ENCODE data around the gene TGFB1. TPM values are rescaled to one million over a fixed set of nuclear protein-coding genes. Genes with fewer than 3 reads are reported as not detected.

Gene TGFB1
- total and polyA plus RNA-seq, 2 of the 13 experiments (the other 11 are each of a cell fraction or from before 2014, with no cell fraction given) = 4.1 to 5.4 TPM

- TF ChIP-seq CSRNP1 (CRISPR knock-in tag; IDR thresholded peaks at IDR 0.05) (peak; percentile 55; the same call in 1 of the 2 replicates), ZFP36L1 (CRISPR knock-in tag; IDR thresholded peaks at IDR 0.05) (peak; percentile 70; the same call in 1 of the 2 replicates), NFIC (IDR thresholded peaks at IDR 0.05; ENCODE audit: low read length) (no peak), ZNF761 (CRISPR knock-in tag; conservative IDR thresholded peaks at IDR 0.05) (no peak), PRMT3 (CRISPR knock-in tag; IDR thresholded peaks at IDR 0.05; ENCODE audit: borderline replicate concordance, low read depth) (no peak; the same call in 1 of the 2 replicates), ZNF678 (CRISPR knock-in tag; IDR thresholded peaks at IDR 0.05) (no peak), TGIF2 (CRISPR knock-in tag; IDR thresholded peaks at IDR 0.05) (peak; percentile 73; the same call in 1 of the 2 replicates), ZNF430 (CRISPR knock-in tag; IDR thresholded peaks at IDR 0.05) (peak; percentile 63; the same call in 1 of the 2 replicates), ZNF564 (CRISPR knock-in tag; IDR thresholded peaks at IDR 0.05) (peak; percentile 81; the same call in 1 of the 2 replicates), HOXA3 (CRISPR knock-in tag; IDR thresholded peaks at IDR 0.05) (peak; percentile 82), ZNF7 (CRISPR knock-in tag; IDR thresholded peaks at IDR 0.05) (no peak; the same call in 1 of the 2 replicates), ZNF598 (CRISPR knock-in tag; IDR thresholded peaks at IDR 0.05; ENCODE audit: borderline replicate concordance) (peak; percentile 34; the same call in 1 of the 2 replicates), POLR2AphosphoS2 (IDR thresholded peaks at IDR 0.05; ENCODE audit: low read depth, low read length) (no peak), ESRRA (CRISPR knock-in tag; IDR thresholded peaks at IDR 0.05; ENCODE audit: low read depth) (no peak), NPAS2 (CRISPR knock-in tag; IDR thresholded peaks at IDR 0.05; ENCODE audit: borderline replicate concordance) (no peak), ZNF253 (CRISPR knock-in tag; IDR thresholded peaks at IDR 0.05; ENCODE audit: borderline replicate concordance) (0 out of 2 replicates have a peak, but pooled peaks have one; percentile 49), ZNF615 (CRISPR knock-in tag; IDR thresholded peaks at IDR 0.05; ENCODE audit: borderline replicate concordance) (no peak), CREM (IDR thresholded peaks at IDR 0.05) (peak; percentile 66; the same call in 1 of the 2 replicates), CREM (CRISPR knock-in tag; IDR thresholded peaks at IDR 0.05) (no peak), ZNF687 (CRISPR knock-in tag; IDR thresholded peaks at IDR 0.05) (peak; percentile 92), ZNF550 (CRISPR knock-in tag; IDR thresholded peaks at IDR 0.05; ENCODE audit: borderline replicate concordance) (no peak; the same call in 1 of the 2 replicates), CERS6 (CRISPR knock-in tag; IDR thresholded peaks at IDR 0.05) (peak; percentile 79; the same call in 1 of the 2 replicates), KLF9 (CRISPR knock-in tag; IDR thresholded peaks at IDR 0.05; ENCODE audit: low read depth) (peak; percentile 88), ZNF773 (CRISPR knock-in tag; IDR thresholded peaks at IDR 0.05; ENCODE audit: borderline replicate concordance) (peak; percentile 56; the same call in 1 of the 2 replicates)
Observed at GRCh38 chr19:41310033-41310831, 43.5 kb downstream of the TGFB1 start, which contains the start of gene CCDC97 (continued).

Measured in HepG2 (cell line).